H1 (cell line): ENCODE results near the gene PALD1. TPM values are rescaled to one million over a fixed set of nuclear protein-coding genes. Genes with fewer than 3 reads are reported as not detected.

Experiments used
- CTCF ChIA-PET: fragments of 300-600 bp; sonication (Branson Sonifier 250); formaldehyde crosslinking; loops from one replicate; lab custom pipeline; 2021; ENCODE audit not compliant: partially characterized antibody; lab: Charles Lee
- POLR2A ChIA-PET: fragments of 300-600 bp; sonication (Branson Sonifier 250); formaldehyde crosslinking; loops from one replicate; lab custom pipeline; 2021; ENCODE audit warnings: inconsistent platforms; ENCODE audit not compliant: partially characterized antibody; lab: Charles Lee
- DNase-seq, 2 experiments: peaks; one replicate each; pipeline versions ENCODE4 v3.0.0 to v3.0.0-alpha.2; 2010 to 2022; ENCODE audit warnings: low spot score in 2 of 2, low read depth in 1 of 2, mixed read lengths in 1 of 2
- FAIRE-seq: peaks from 2 replicates; lab custom pipeline; 2011; peaks lifted over from hg19 to GRCh38; lab: Jason Lieb, UNC
- H2AFZ ChIP-seq: 2 replicates; pipeline ENCODE4 v1.8.1; 2012; ENCODE audit warnings: low read length, inconsistent platforms
- H2AK5ac ChIP-seq: 2 replicates; pipeline ENCODE4 v1.6.1; 2013; ENCODE audit warnings: low read depth, low read length
- H2BK120ac ChIP-seq: replicated peaks from 2 replicates; pipeline ENCODE3; 2013; ENCODE audit warnings: low read depth, low read length, inconsistent platforms
- H2BK12ac ChIP-seq: 2 replicates; pipeline ENCODE4 v1.6.1; 2013; ENCODE audit warnings: low read depth, low read length
- H2BK15ac ChIP-seq: 2 replicates; pipeline ENCODE4 v1.6.1; 2013; ENCODE audit warnings: low read length
- H2BK20ac ChIP-seq: 2 replicates; pipeline ENCODE4 v1.6.1; 2013; ENCODE audit warnings: low read length
- H2BK5ac ChIP-seq: 2 replicates; pipeline ENCODE4 v1.6.1; 2013; ENCODE audit warnings: low read depth, low read length
- H3K14ac ChIP-seq: 2 replicates; pipeline ENCODE4 v1.6.1; 2013; ENCODE audit warnings: inconsistent platforms; ENCODE audit not compliant: insufficient read length
- H3K18ac ChIP-seq: 2 replicates; pipeline ENCODE4 v1.6.1; 2013; ENCODE audit warnings: low read length; ENCODE audit errors: extremely low read depth
- H3K23ac ChIP-seq: 2 replicates; pipeline ENCODE4 v1.6.1; 2013; ENCODE audit warnings: inconsistent platforms; ENCODE audit not compliant: insufficient read length
- H3K23me2 ChIP-seq: 2 replicates; pipeline ENCODE4 v1.6.1; 2013; ENCODE audit warnings: low read depth, low read length
- H3K27ac ChIP-seq: 2 replicates; pipeline ENCODE4 v1.6.1; 2011; ENCODE audit warnings: low read depth, low read length, inconsistent platforms
- H3K27me3 ChIP-seq, 4 experiments: replicated peaks in 1 of 4; 1 replicate in 1 of 4; 2 replicates in 3 of 4; pipeline versions ENCODE4 v1.6.1 to v1.8.1; 2011 to 2013; ENCODE audit warnings: low read length in 3 of 4, mild to moderate bottlenecking in 3 of 4, inconsistent platforms in 2 of 4, mixed read lengths in 2 of 4, moderate library complexity in 1 of 4; ENCODE audit not compliant: control insufficient read depth in 3 of 4, insufficient read depth in 3 of 4; ENCODE audit errors: extremely low read depth in 1 of 4
- H3K36me3 ChIP-seq, 4 experiments: 2 replicates each; pipeline versions ENCODE4 v1.6.1 to v1.8.1; 2011 to 2013; ENCODE audit warnings: mild to moderate bottlenecking in 4 of 4, low read length in 3 of 4, moderate library complexity in 2 of 4, control low read depth in 1 of 4, inconsistent platforms in 1 of 4; ENCODE audit not compliant: insufficient read depth in 4 of 4, control insufficient read depth in 2 of 4
- H3K4ac ChIP-seq: replicated peaks from 2 replicates; pipeline ENCODE3; 2013; ENCODE audit warnings: low read length, low read depth, mixed read lengths, inconsistent platforms; ENCODE audit not compliant: insufficient read length
- H3K4me1 ChIP-seq, 4 experiments: replicated peaks in 1 of 4; 1 replicate in 1 of 4; 2 replicates in 3 of 4; pipeline versions ENCODE4 v1.6.1 to v1.8.1; 2011 to 2013; ENCODE audit warnings: low read length in 3 of 4, inconsistent platforms in 2 of 4, mixed read lengths in 1 of 4; ENCODE audit not compliant: insufficient read depth in 4 of 4, control insufficient read depth in 3 of 4
- H3K4me2 ChIP-seq, 2 experiments: 2 replicates each; pipeline versions ENCODE4 v1.6.1 to v1.8.1; 2011 to 2013; ENCODE audit warnings: low read depth in 2 of 2, low read length in 2 of 2, control low read depth in 1 of 2, inconsistent platforms in 1 of 2, mild to moderate bottlenecking in 1 of 2; ENCODE audit not compliant: insufficient read depth in 1 of 2
- H3K4me3 ChIP-seq, 4 experiments: fragments of 200-600, 300-600 bp in 1 of 4; sonication (generic), shearing (Covaris generic), sonication (Bioruptor Twin) in 1 of 4; 2 replicates each; pipeline versions ENCODE4 v1.5.1 to v1.8.1; 2011 to 2016; ENCODE audit warnings: low read length in 4 of 4, low read depth in 3 of 4, control low read depth in 2 of 4, inconsistent platforms in 2 of 4, mild to moderate bottlenecking in 2 of 4, mixed read lengths in 1 of 4, moderate library complexity in 1 of 4; ENCODE audit not compliant: insufficient read depth in 2 of 4; ENCODE audit errors: extremely low read depth in 1 of 4
- H3K56ac ChIP-seq: replicated peaks from 2 replicates; pipeline ENCODE3; 2013; ENCODE audit warnings: low read depth, mild to moderate bottlenecking, mixed read lengths, low read length, inconsistent platforms; ENCODE audit not compliant: insufficient read length
- H3K79me1 ChIP-seq: 2 replicates; pipeline ENCODE4 v1.6.1; 2013; ENCODE audit warnings: low read depth, low read length, control low read depth
- H3K79me2 ChIP-seq, 2 experiments: 2 replicates each; pipeline versions ENCODE4 v1.6.1 to v1.8.1; 2012 to 2013; ENCODE audit warnings: low read length in 2 of 2, mild to moderate bottlenecking in 2 of 2, inconsistent platforms in 1 of 2; ENCODE audit not compliant: insufficient read depth in 2 of 2, control insufficient read depth in 1 of 2
- H3K9ac ChIP-seq, 4 experiments: replicated peaks in 1 of 4; 1 replicate in 1 of 4; 2 replicates in 3 of 4; pipeline versions ENCODE4 v1.6.1 to v1.8.1; 2011 to 2013; ENCODE audit warnings: low read depth in 3 of 4, low read length in 3 of 4, control low read depth in 2 of 4, mild to moderate bottlenecking in 2 of 4, moderate library complexity in 2 of 4, inconsistent platforms in 1 of 4; ENCODE audit errors: extremely low read depth in 1 of 4
- H3K9me3 ChIP-seq, 2 experiments: 2 replicates each; pipeline versions ENCODE4 v1.6.1 to v1.8.1; 2012 to 2013; ENCODE audit warnings: mild to moderate bottlenecking in 2 of 2, moderate library complexity in 2 of 2, control low read depth in 1 of 2, inconsistent platforms in 1 of 2, low read depth in 1 of 2, low read length in 1 of 2, mixed read lengths in 1 of 2; ENCODE audit not compliant: insufficient read depth in 2 of 2
- H4K20me1 ChIP-seq, 2 experiments: replicated peaks in 1 of 2; 2 replicates each; pipeline versions ENCODE3 to v1.8.1; 2011 to 2013; ENCODE audit warnings: inconsistent platforms in 2 of 2, low read length in 2 of 2, mild to moderate bottlenecking in 1 of 2; ENCODE audit not compliant: insufficient read depth in 2 of 2, control insufficient read depth in 1 of 2
- H4K5ac ChIP-seq: 2 replicates; pipeline ENCODE4 v1.6.1; 2013; ENCODE audit warnings: low read length, low read depth, mixed read lengths, inconsistent platforms; ENCODE audit not compliant: insufficient read length
- H4K8ac ChIP-seq: 2 replicates; pipeline ENCODE4 v1.8.0; 2013; ENCODE audit warnings: mild to moderate bottlenecking, moderate library complexity, low read length, inconsistent platforms; ENCODE audit not compliant: insufficient read depth; ENCODE audit errors: extremely low read depth
- H4K91ac ChIP-seq: replicated peaks from 2 replicates; pipeline ENCODE3; 2013; ENCODE audit warnings: low read length, mixed read lengths, inconsistent platforms; ENCODE audit not compliant: insufficient read length
- CREB1 ChIP-seq: IDR thresholded peaks from 2 replicates; pipeline ENCODE4 v1.6.1; 2012; ENCODE audit warnings: inconsistent platforms
- SIRT6 ChIP-seq: IDR thresholded peaks from one replicate; pipeline ENCODE4 v1.7.1; 2012; ENCODE audit warnings: low read length, inconsistent platforms
- WGBS, 2 experiments: shearing (Covaris generic) in 1 of 2; methylation state at CpG; one replicate each; pipeline versions ENCODE4 v1.1.6 to v1.1.7; 2013 to 2015; ENCODE audit warnings: low lambda C conversion rate in 2 of 2, mixed read lengths in 2 of 2, inconsistent platforms in 1 of 2, low coverage in 1 of 2, missing lambda C conversion rate in 1 of 2; ENCODE audit not compliant: insufficient replicate concordance in 2 of 2, insufficient coverage in 1 of 2, insufficient read length in 1 of 2; ENCODE audit errors: extremely low coverage in 1 of 2, missing lambda C conversion rate in 1 of 2; 5-methylcytosine and 5-hydroxymethylcytosine counted together
- polyA plus RNA-seq, 7 experiments: library from polyadenylated mRNA; depleted of rRNA in 3 of 7; stranded (reverse) in 5 of 7; unstranded in 2 of 7; fragments of >200 nt in 5 of 7; fragments of 200-250 nt in 2 of 7; gene quantifications; 1 replicate in 5 of 7; 2 replicates in 1 of 7; 4 replicates in 1 of 7; pipeline versions ENCODE4 v1.2.1 to v1.2.3, GENCODE V29; 2011 to 2013; ENCODE audit warnings: missing spikeins in 2 of 7, mixed read lengths in 2 of 7
- total RNA-seq: library from RNA; stranded (reverse); fragmentation: NEBNext Ultra II Directional; extraction: Animal tissue kit (Norgen Biotek cat#: 25700); gene quantifications from 2 replicates; pipeline ENCODE4 v1.2.1, GENCODE V29; 2021

Gene PALD1
- total and polyA plus RNA-seq, 2 of the 8 experiments (the other 6 are each of a cell fraction or from before 2014, with no cell fraction given): 13.3 to 32.8 TPM

DNA sequence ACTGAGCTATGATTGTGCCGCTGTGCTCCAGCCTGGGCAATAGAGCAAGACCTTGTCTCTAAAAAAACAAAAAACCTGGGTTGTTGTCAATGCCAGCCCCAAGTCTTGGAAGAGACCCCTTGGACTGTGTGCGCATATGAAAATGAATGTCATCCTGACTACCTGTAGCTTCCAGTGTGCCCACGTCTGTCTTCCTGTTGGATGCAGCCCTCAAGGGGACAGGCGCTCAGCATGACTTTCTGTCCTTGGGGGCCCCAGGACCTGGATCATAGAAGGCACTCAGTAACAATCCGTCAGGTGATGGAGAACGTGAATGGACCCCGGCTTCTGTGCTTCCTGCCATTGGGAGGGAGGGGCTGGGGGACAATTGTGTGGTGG lies 114.9 kb downstream of the PALD1 start:
- no peak overlapping the region for H3K4me3 ChIP-seq
- H3K79me2 ChIP-seq: no peaks in the 10 kb centered on the region
- DNase-seq: no peak
- H2AK5ac ChIP-seq: no peak overlapping the region
- H3K79me1 ChIP-seq: no peaks in the 10 kb centered on the region
- H3K4me2 ChIP-seq: no peak overlapping the region
- no peaks in the 10 kb centered on the region for H4K20me1 ChIP-seq
- H2AFZ ChIP-seq: no peak overlapping the region
- ChIA-PET CTCF (interaction anchor here (0.6 to 1.2 kb wide), 6 partner anchors 19 to 132 kb away, joined by 3 to 5 read pairs (median 4); no protein-coding TSS in a partner anchor), POLR2A (interaction anchor here (0.6 to 0.7 kb wide), 2 partner anchors 64 to 114 kb away, joined by 4 read pairs; no protein-coding TSS in a partner anchor)
- H4K91ac ChIP-seq: no peak overlapping the region
- no peaks in the 10 kb centered on the region for H3K9me3 ChIP-seq
- TF ChIP-seq CREB1 (no peak), SIRT6 (no peak)
- no peak overlapping the region for H3K14ac ChIP-seq
- H3K23ac ChIP-seq: no peak overlapping the region
- H2BK20ac ChIP-seq: no peak overlapping the region
- no peak overlapping the region for H2BK15ac ChIP-seq
- WGBS, 2 experiments: 84% methylated on average over 7 of the region's 7 CpGs; no CpG with 5 or more reads in 1 of the 2 experiments
- H3K4ac ChIP-seq: no peak overlapping the region
- H3K9ac ChIP-seq: no peak overlapping the region
- no peak overlapping the region for H2BK120ac ChIP-seq
- no peak overlapping the region for H2BK12ac ChIP-seq
- no peak overlapping the region for H4K5ac ChIP-seq
- H3K18ac ChIP-seq: no peak overlapping the region
- H3K27me3 ChIP-seq: peaks cover 0 to 2% (median 0%) of the 10 kb centered on the region in 4 experiments; a peak in 1 of 7 replicates
- no peak overlapping the region for H3K27ac ChIP-seq
- FAIRE-seq: no peak
- no peaks in the 10 kb centered on the region for H3K36me3 ChIP-seq
- no peaks in the 10 kb centered on the region for H3K23me2 ChIP-seq
- H3K4me1 ChIP-seq: peaks cover 0 to 4% (median 0%) of the 10 kb centered on the region in 4 experiments; a peak in 3 of 7 replicates
- no peak overlapping the region for H3K56ac ChIP-seq
- H4K8ac ChIP-seq: no peak overlapping the region
- no peak overlapping the region for H2BK5ac ChIP-seq
